Activated CD8-positive, alpha-beta memory T cell treated with anti-CD3 and anti-CD28 coated beads, Interleukin-2, amount 50 U/mL, for 48 hours (primary cell): Measurements from ENCODE around the gene PPIL6.
A peak's percentile ranks its signal among the peaks of the same experiment; 100 is the strongest.

ENCODE experiments used
- DNase-seq: peaks from one replicate; pipeline ENCODE4 v3.0.0-alpha.2; 2020

PPIL6 gene

GRCh38 chr6:109449064-109449794 lies 8.8 kb upstream of the PPIL6 start:
- no peak for DNase-seq

DNA sequence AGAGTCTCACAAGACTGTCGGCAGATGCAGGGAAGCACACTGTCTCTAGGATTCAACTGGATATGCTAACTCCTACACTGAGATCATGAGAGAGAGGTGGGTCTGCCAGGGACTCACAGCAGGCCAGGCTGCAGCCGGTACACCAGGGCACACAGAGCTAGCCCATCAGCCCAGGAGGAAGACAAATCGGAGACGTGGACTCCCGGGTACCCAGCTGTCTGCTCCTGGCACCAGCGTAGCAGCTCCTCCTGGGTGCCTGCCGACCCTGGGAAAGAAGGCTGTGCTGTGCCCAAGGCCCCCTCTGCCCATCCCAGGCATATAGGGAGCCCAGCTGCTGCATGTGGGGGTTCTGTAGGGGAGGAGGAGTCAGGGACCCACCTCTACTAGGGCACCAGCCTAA lies 8.2 kb upstream of the PPIL6 start:
- no peak for DNase-seq

- peak; percentile 51 for DNase-seq
Measured at GRCh38 chr6:109447878-109448555, 7.6 kb upstream of the PPIL6 start.

DNA sequence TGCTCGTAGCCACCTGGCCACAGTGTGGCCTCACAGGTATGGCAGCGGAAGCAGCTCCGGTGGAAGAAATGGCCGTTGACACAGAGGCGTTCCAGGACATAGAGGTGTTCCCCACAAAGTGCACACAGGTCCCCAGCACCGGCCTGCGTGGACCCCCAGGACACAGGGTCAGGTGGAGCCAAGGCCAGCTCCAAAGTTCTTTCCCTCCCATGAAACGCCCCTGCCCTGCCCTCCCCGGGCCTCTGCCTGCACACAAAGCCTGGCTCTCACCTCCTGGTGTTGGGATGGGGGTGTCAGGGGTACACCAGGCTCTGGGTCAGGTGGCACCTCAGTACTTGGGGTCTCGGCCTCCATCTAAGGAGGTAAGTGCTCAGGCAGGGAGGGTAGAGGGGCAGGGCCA lies 6.7 kb upstream of the PPIL6 start:
- DNase-seq = no peak

- DNase-seq = no peak
Measured at GRCh38 chr6:109446541-109446940, 6.1 kb upstream of the PPIL6 start.

- DNase-seq = no peak
Measured at GRCh38 chr6:109446072-109446471, 5.6 kb upstream of the PPIL6 start.

GRCh38 chr6:109445382-109445781 lies 5.0 kb upstream of the PPIL6 start:
- no peak for DNase-seq

DNA sequence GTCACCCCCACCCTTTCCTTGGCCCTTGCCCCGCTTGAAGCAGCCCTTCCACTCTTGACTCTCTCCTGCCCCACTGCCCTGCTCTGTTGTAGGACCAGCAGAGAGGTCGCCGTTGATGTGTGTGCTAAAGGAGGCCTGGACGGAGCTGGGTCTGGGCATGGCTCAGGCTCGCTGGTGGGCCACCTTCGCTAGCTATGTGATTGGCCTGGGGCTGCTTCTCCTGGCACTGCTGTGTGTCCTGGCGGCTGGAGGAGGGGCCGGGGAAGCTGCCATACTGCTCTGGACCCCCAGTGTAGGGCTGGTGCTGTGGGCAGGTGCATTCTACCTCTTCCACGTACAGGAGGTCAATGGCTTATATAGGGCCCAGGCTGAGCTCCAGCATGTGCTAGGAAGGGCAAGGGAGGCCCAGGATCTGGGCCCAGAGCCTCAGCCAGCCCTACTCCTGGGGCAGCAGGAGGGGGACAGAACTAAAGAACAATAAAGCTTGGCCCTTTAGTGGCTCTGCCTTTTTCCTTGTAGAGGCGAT lies 3.1 kb upstream of the PPIL6 start:
- DNase-seq = no peak

DNA sequence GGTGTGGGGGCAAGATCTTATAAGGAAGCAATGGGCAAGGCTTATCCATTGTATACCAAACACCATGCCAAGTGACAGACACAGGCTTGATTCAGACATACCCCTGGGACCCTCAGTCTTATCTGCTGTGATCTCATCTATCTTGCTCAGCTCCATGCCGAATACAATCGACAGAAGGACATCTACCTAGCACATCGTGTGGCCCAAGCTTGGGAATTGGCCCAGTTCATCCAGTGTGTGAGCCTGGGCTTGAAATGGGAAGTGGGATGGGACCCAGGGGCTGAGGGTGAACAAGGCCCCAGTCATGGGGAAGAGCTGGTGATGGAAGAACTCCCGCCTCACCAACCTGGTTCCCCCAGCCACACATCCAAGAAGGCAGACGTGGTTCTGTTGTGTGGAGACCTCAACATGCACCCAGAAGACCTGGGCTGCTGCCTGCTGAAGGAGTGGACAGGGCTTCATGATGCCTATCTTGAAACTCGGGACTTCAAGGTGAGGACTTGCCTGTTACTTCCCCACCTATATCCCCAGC lies 2.0 kb upstream of the PPIL6 start:
- no peak for DNase-seq

- no peak for DNase-seq
Measured at GRCh38 chr6:109441069-109441816, 815 bp upstream of the PPIL6 start.

DNA sequence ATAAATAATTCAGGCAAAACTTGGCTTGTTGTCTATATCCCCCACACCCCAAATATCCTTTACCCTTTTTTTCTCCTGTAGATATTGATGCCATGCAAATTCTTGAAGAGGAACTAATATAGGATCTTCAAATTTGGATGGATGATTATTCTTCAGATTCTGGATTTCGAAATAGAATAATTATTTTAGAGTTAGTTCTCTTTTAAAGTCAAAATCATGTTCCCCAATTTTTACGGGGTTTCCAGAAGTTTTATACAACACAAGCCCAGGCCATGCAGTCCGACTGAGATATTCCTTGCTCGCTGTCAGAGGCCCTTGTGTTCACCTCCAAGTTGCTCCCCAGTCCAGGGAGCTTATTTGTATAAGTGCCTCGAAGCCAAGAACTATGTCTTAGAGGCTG lies 4.4 kb downstream of the PPIL6 start:
- no peak for DNase-seq

DNA sequence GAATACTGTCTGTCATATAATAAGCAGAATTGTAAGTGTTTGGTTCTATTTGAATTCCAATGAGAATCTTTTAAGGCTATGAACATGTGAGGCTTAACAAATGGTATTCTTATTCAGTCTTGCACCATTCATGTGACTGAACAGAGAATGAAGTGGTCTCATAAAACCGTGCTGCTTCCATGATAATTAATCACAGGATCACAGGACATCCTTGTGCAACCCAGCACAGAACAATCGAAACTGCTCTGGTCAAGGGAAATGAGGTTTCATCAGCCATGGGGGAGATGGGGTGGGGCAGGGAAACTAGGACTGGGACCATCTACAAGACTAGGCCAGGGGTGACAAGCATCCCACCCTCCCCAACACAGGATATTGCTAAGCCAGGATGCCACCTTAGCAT lies 6.0 kb downstream of the PPIL6 start:
- no peak for DNase-seq

- DNase-seq = no peak
Measured at GRCh38 chr6:109429496-109429895, 10.9 kb downstream of the PPIL6 start.

GRCh38 chr6:109428889-109429477 lies 11.4 kb downstream of the PPIL6 start:
- DNase-seq = no peak

DNA sequence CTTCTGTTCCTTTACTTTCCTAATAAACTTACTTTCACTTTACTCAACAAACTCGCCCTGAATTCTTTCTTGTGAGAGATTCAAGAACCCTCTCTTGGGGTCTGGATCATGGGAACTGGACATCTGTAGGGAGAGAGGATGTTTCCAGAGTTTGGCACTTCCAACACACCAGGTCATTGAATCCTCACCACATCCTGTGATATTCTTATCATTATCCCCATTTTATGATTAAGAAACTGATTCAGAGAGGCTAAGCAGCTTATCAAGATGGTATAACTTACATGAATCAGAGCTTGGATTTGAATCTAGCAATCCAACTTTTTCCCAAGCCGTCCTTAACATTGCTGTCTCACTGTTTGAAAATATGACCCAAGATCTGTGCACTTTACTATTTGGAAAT lies 15.5 kb downstream of the PPIL6 start:
- DNase-seq = no peak

- DNase-seq = no peak
Measured at GRCh38 chr6:109421184-109421583, 19.2 kb downstream of the PPIL6 start.

GRCh38 chr6:109420751-109421150 lies 19.7 kb downstream of the PPIL6 start:
- DNase-seq = no peak

DNA sequence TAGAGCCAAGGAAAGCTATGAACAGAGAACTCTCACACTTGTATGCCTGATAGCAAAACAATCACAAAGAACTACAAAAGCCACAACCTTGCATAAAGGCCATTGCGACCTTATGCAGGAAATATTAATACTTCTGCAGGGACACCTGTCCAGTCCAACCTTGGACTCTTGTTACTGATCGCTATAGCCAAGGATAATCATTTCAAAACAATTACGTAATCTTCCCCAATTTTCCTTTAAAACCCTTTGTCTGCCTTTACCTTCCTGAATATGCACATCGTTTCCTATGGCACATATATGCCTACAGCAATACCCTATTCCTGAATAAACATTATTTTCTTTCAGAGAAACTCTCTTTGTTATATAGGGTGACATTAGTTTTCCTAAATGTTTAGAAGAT lies 22.8 kb downstream of the PPIL6 start:
- no peak for DNase-seq

DNA sequence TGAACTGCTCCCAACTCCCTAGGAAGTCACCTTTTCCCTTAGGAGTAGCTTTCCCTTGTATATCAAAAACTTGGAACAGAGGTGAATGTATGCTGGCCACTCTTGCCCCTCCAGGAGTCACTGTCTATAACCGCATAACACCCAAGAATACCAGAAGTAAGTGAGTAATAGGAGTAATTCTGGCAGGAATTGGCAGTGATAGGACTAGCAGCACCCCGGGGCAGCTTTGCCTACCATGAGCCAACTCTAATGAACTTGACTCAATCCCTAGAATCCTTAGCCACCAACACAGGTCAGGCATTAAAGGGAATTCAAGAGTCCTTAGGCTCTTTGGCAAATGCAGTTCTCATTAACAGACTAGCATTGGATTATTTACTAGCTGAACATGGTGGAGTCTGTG lies 29.4 kb downstream of the PPIL6 start:
- DNase-seq = no peak

- DNase-seq = no peak
Measured at GRCh38 chr6:109406196-109406595, 34.2 kb downstream of the PPIL6 start.

DNA sequence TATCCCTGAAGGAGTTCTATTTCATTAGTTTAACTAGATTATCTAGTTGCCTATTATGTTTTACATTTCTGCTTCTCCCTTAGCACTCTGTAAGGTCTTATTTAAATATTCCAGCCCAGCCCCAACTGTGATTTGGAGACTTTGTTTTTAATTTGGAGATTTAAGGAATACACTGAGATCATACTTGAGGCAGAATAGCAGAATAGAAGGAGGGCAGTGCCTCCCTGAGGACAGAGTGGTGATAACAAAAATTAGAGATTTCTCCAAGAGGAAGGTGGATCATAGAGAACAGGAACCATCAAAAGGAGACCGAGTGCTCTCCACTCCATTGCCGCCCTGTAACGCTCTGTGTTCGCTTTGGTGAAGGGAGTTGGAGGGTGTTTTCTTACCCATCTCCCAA lies 43.4 kb downstream of the PPIL6 start:
- no peak for DNase-seq

- no peak for DNase-seq
Measured at GRCh38 chr6:109396046-109396718, 44.2 kb downstream of the PPIL6 start.

DNA sequence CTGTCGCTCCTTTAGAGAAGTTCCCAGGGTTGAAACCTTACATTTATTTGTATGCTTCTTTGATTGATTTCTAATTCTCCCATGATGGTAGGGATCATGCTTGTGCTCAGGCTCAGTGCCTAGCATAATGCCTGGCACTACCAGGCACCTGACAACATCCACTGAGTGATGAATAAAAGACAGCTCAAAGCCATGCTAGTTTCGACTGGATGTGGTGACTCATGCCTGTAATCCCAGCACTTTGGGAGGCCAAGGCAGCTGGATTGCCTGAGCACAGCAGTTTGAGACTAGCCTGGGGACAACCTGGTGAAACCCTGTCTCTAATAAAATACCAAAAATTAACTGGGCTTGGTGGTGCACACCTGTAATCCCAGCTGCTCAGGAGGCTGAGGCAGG lies 46.5 kb downstream of the PPIL6 start:
- DNase-seq = no peak
